ENCODE measurements around the gene BORCS5.

DNA sequence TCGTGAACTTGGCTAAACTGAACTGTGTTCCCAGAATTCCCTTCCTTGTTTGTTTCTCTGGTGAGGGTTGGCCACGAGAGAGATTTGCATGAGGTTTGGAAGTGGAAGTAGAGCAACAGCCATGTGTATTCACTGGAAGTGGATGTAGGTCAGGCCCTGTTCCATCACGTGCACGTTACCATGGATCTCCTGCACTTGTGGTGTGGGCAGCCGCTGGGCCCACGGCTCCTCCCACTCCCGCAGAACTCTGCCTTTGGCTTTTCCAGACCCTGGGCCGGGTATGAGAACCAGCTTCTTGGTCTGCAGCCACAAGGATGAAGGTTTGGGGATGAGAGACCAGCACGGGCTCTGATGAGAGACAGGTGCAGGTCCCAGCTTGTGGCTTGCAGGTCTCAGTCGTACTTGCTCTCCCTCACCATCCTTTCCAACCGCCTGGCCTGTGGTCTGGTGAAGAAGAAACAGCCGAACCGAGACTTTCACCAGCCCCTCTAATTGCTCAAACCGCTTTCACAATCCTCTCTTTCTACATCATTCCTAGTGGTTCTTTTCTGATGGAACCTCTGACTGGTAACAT, 110.9 kb downstream of the BORCS5 start:
- TF ChIP-seq, protein P1, sequence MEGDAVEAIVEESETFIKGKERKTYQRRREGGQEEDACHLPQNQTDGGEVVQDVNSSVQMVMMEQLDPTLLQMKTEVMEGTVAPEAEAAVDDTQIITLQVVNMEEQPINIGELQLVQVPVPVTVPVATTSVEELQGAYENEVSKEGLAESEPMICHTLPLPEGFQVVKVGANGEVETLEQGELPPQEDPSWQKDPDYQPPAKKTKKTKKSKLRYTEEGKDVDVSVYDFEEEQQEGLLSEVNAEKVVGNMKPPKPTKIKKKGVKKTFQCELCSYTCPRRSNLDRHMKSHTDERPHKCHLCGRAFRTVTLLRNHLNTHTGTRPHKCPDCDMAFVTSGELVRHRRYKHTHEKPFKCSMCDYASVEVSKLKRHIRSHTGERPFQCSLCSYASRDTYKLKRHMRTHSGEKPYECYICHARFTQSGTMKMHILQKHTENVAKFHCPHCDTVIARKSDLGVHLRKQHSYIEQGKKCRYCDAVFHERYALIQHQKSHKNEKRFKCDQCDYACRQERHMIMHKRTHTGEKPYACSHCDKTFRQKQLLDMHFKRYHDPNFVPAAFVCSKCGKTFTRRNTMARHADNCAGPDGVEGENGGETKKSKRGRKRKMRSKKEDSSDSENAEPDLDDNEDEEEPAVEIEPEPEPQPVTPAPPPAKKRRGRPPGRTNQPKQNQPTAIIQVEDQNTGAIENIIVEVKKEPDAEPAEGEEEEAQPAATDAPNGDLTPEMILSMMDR (conservative IDR thresholded peaks at IDR 0.05; ENCODE audit: low read length) = no peak
- no peak for TF ChIP-seq EZH2phosphoT487 (IDR thresholded peaks at IDR 0.05; ENCODE audit: borderline replicate concordance, low read depth, low read length)
